Kasumi-1 (cell line): ENCODE data around the gene ECD.
A peak's percentile ranks its signal among the peaks of the same experiment; 100 is the strongest.

ENCODE experiments used
- DNase-seq, 2 experiments: peaks; one replicate each; lab custom pipeline; 2025; lab: John Stamatoyannopoulos, UW

ECD gene

GRCh38 chr10:73167783-73168464 lies at the start of gene ECD, which contains the start of gene FAM149B1:
Gene ECD (minus strand): TSS chr10:73168008. CDS start chr10:73163937, 4,071 bp downstream.
Gene FAM149B1 (plus strand): TSS chr10:73168119. CDS start chr10:73168340, 221 bp downstream.
- DNase-seq: peak; percentile 95 to 97

- no peak for DNase-seq
Observed at GRCh38 chr10:73215749-73216148, 47.9 kb upstream of the ECD start.

GRCh38 chr10:73211106-73211811 lies 43.5 kb upstream of the ECD start:
- no peak for DNase-seq

- DNase-seq: no peak
Observed at GRCh38 chr10:73210395-73211105, 42.7 kb upstream of the ECD start.

GRCh38 chr10:73209705-73210104 lies 41.9 kb upstream of the ECD start:
- no peak for DNase-seq

- no peak for DNase-seq
Observed at GRCh38 chr10:73207883-73208282, 40.1 kb upstream of the ECD start.

- no peak for DNase-seq
Observed at GRCh38 chr10:73206385-73206784, 38.6 kb upstream of the ECD start.

- DNase-seq: peak in 1 of 2 experiments; percentile 9
Observed at GRCh38 chr10:73205890-73206289, 38.1 kb upstream of the ECD start.

- no peak for DNase-seq
Observed at GRCh38 chr10:73205081-73205480, 37.3 kb upstream of the ECD start.

GRCh38 chr10:73190188-73190587 lies 22.4 kb upstream of the ECD start:
- DNase-seq: no peak

GRCh38 chr10:73186266-73186665 lies 18.5 kb upstream of the ECD start:
- no peak for DNase-seq

- DNase-seq: no peak
Observed at GRCh38 chr10:73183667-73184281, 16.0 kb upstream of the ECD start.

GRCh38 chr10:73182568-73182967 lies 14.8 kb upstream of the ECD start:
- DNase-seq: no peak

- DNase-seq: no peak
Observed at GRCh38 chr10:73174148-73174925, 6.5 kb upstream of the ECD start.

- DNase-seq: no peak
Observed at GRCh38 chr10:73172867-73173266, 5.1 kb upstream of the ECD start.

- no peak for DNase-seq
Observed at GRCh38 chr10:73169320-73169719, 1.5 kb upstream of the ECD start.

- DNase-seq: peak; percentile 46 to 65
Observed at GRCh38 chr10:73168465-73168803, 626 bp upstream of the ECD start.

- no peak for DNase-seq
Observed at GRCh38 chr10:73167458-73167782, 388 bp downstream of the ECD start.

GRCh38 chr10:73166972-73167371 lies 836 bp downstream of the ECD start:
- DNase-seq: no peak

GRCh38 chr10:73163096-73163495 lies 4.7 kb downstream of the ECD start:
- DNase-seq: no peak

GRCh38 chr10:73161662-73162061 lies 6.1 kb downstream of the ECD start:
- no peak for DNase-seq

- no peak for DNase-seq
Observed at GRCh38 chr10:73161079-73161478, 6.7 kb downstream of the ECD start.
